Smooth muscle cell (in vitro differentiated cells): ENCODE results near the gene NKX6-1. TPM values are rescaled to one million over a fixed set of nuclear protein-coding genes. Genes with fewer than 3 reads are reported as not detected.
A peak's percentile ranks its signal among the peaks of the same experiment; 100 is the strongest.

Experiments used
- DNase-seq: peaks from one replicate; lab custom pipeline; 2025; ENCODE audit not compliant: unreplicated experiment; lab: John Stamatoyannopoulos, UW
- H2AFZ ChIP-seq: fragments of 200-600 bp; sonication (generic); 2 replicates; pipeline ENCODE4 v1.6.0; 2016; ENCODE audit warnings: antibody characterized with exemption, low read depth, mild to moderate bottlenecking
- H3F3A ChIP-seq: fragments of 200-600 bp; sonication (generic); 2 replicates; pipeline ENCODE4 v1.6.0; 2017; ENCODE audit warnings: antibody characterized with exemption, low read depth
- H3K27ac ChIP-seq: fragments of 200-600 bp; sonication (generic); 2 replicates; pipeline ENCODE4 v1.5.1; 2016; ENCODE audit warnings: low read depth, mild to moderate bottlenecking
- H3K27me3 ChIP-seq: fragments of 200-600 bp; sonication (generic); 2 replicates; pipeline ENCODE4 v1.6.1; 2016; ENCODE audit warnings: low read depth, mild to moderate bottlenecking
- H3K36me3 ChIP-seq: fragments of 200-600 bp; sonication (generic); 2 replicates; pipeline ENCODE4 v1.5.1; 2016; ENCODE audit warnings: low read depth
- H3K4me1 ChIP-seq: fragments of 200-600 bp; sonication (generic); 2 replicates; pipeline ENCODE4 v1.5.1; 2016; ENCODE audit warnings: low read depth
- H3K4me2 ChIP-seq: fragments of 200-600 bp; sonication (generic); 2 replicates; pipeline ENCODE4 v1.6.0; 2016; ENCODE audit warnings: mild to moderate bottlenecking
- H3K4me3 ChIP-seq: fragments of 200-600 bp; sonication (generic); 2 replicates; pipeline ENCODE4 v1.5.1; 2016; ENCODE audit warnings: mild to moderate bottlenecking
- H3K79me2 ChIP-seq: fragments of 200-600 bp; sonication (generic); 2 replicates; pipeline ENCODE4 v1.6.0; 2016; ENCODE audit warnings: low read depth, mild to moderate bottlenecking
- H3K9ac ChIP-seq: fragments of 200-600 bp; sonication (generic); 2 replicates; pipeline ENCODE4 v1.6.0; 2016; ENCODE audit warnings: low read depth
- H3K9me3 ChIP-seq: fragments of 200-600 bp; sonication (generic); replicated peaks from 2 replicates; pipeline ENCODE4 v1.5.1; 2016; ENCODE audit warnings: low read depth
- H4K20me1 ChIP-seq: fragments of 200-600 bp; sonication (generic); 2 replicates; pipeline ENCODE4 v1.6.0; 2016; ENCODE audit warnings: low read depth
- CTCF ChIP-seq: fragments of 200-600 bp; sonication (generic); IDR thresholded peaks from 2 replicates; pipeline ENCODE4 v1.5.1; 2017; ENCODE audit warnings: borderline replicate concordance, mild to moderate bottlenecking, antibody characterized with exemption; ENCODE audit not compliant: insufficient read depth, poor library complexity, severe bottlenecking
- WGBS: methylation state at CpG from one replicate; pipeline ENCODE4 v1.1.7; 2016; ENCODE audit warnings: low lambda C conversion rate; 5-methylcytosine and 5-hydroxymethylcytosine counted together
- polyA plus RNA-seq: library from polyadenylated mRNA; unstranded; fragments of >200 nt; fragmentation: Nextera tagmentation; extraction: Ambion mirVana; gene quantifications from 2 replicates; pipeline ENCODE4 v1.2.1, GENCODE V29; 2016
- total RNA-seq: library from RNA; depleted of rRNA; stranded (reverse); fragments of >200 nt; gene quantifications from 2 replicates; pipeline ENCODE4 v1.2.3, GENCODE V29; 2014

NKX6-1 gene
- total and polyA plus RNA-seq, 2 experiments from 2014 or later: not detected

GRCh38 chr4:84482564-84483563 is 16.2 kb downstream of the NKX6-1 start:
- Histone ChIP-seq H3K27ac (no peak overlapping the region), H4K20me1 (no peaks in the 10 kb centered on the region), H3K4me1 (peaks cover 7% of the 10 kb centered on the region), H3K4me3 (no peak overlapping the region), H3K9ac (no peak overlapping the region), H3K36me3 (no peaks in the 10 kb centered on the region), H3K9me3 (no peaks in the 10 kb centered on the region), H2AFZ (no peak overlapping the region), H3F3A (no peaks in the 10 kb centered on the region), H3K4me2 (peak overlapping the region; percentile 31), H3K27me3 (peaks cover 100% of the 10 kb centered on the region), H3K79me2 (no peaks in the 10 kb centered on the region)
- DNase-seq: no peak
- WGBS: 41% methylated on average over 69 of the region's 69 CpGs
- peak; percentile 29 for TF ChIP-seq CTCF

GRCh38 chr4:84481860-84482245 is 17.2 kb downstream of the NKX6-1 start:
- no peaks in the 10 kb centered on the region for H3K9me3 ChIP-seq
- H4K20me1 ChIP-seq: no peaks in the 10 kb centered on the region
- no peak overlapping the region for H3K4me3 ChIP-seq
- no peak overlapping the region for H2AFZ ChIP-seq
- no peaks in the 10 kb centered on the region for H3K79me2 ChIP-seq
- DNase-seq: no peak
- H3K27ac ChIP-seq: no peak overlapping the region
- no peak overlapping the region for H3K9ac ChIP-seq
- peaks cover 97% of the 10 kb centered on the region for H3K27me3 ChIP-seq
- H3K36me3 ChIP-seq: no peaks in the 10 kb centered on the region
- H3K4me2 ChIP-seq: peak overlapping the region; percentile 22
- H3K4me1 ChIP-seq: peaks cover 7% of the 10 kb centered on the region
- 8% methylated on average over 16 of the region's 20 CpGs for WGBS
- no peak for TF ChIP-seq CTCF
- H3F3A ChIP-seq: no peaks in the 10 kb centered on the region

GRCh38 chr4:84481077-84481859 is 17.8 kb downstream of the NKX6-1 start:
- Histone ChIP-seq H3K27me3 (peaks cover 91% of the 10 kb centered on the region), H3K4me3 (no peak overlapping the region), H4K20me1 (no peaks in the 10 kb centered on the region), H2AFZ (no peak overlapping the region), H3K4me2 (peak overlapping the region; percentile 22), H3K36me3 (no peaks in the 10 kb centered on the region), H3K4me1 (peaks cover 7% of the 10 kb centered on the region), H3F3A (no peaks in the 10 kb centered on the region), H3K79me2 (no peaks in the 10 kb centered on the region), H3K27ac (no peak overlapping the region), H3K9ac (no peak overlapping the region), H3K9me3 (no peaks in the 10 kb centered on the region)
- 12% methylated on average over 41 of the region's 45 CpGs for WGBS
- DNase-seq: no peak
- TF ChIP-seq CTCF: no peak
